Measurements from ENCODE around the gene FAM13A. TPM values are rescaled to one million over a fixed set of nuclear protein-coding genes. Genes with fewer than 3 reads are reported as not detected.

FAM13A gene
- total and polyA plus RNA-seq, 9 of the 15 experiments (the other 6 are each of a cell fraction or from before 2014, with no cell fraction given), result 11.3 to 23.3 (median 14.7) TPM

GRCh38 chr4:88775529-88775928 is 281.5 kb downstream of the FAM13A start:
- FAIRE-seq, result no peak
- H3K79me2 ChIP-seq (ENCODE audit: control insufficient read depth, insufficient read depth, low read length), result no peaks in the 10 kb centered on the region
- no peaks in the 10 kb centered on the region for H3K9me3 ChIP-seq (replicated peaks; ENCODE audit: control insufficient read depth, insufficient read depth, low read depth, low read length)
- WGBS (ENCODE audit: insufficient coverage, low coverage, missing lambda C conversion rate), result 91% methylated on average over 2 of the region's 2 CpGs
- CTCF ChIA-PET (ENCODE audit: low intra/inter-chr PET ratio), result no interaction called here
- no peaks in the 10 kb centered on the region for H3K9me1 ChIP-seq (ENCODE audit: control insufficient read depth, insufficient read depth, low read length)
- H3K27ac ChIP-seq (ENCODE audit: extremely low read depth, low read depth, low read length), result no peak overlapping the region
- H3K27me3 ChIP-seq (ENCODE audit: control insufficient read depth in 2 of 2, insufficient read depth in 2 of 2, low read length in 2 of 2), result no peaks in the 10 kb centered on the region
- no peaks in the 10 kb centered on the region for H4K20me1 ChIP-seq (replicated peaks; ENCODE audit: control insufficient read depth, insufficient read depth, low read length)
- H3K4me1 ChIP-seq (replicated peaks in 1 of 2; ENCODE audit: control insufficient read depth in 2 of 2, insufficient read depth in 2 of 2, low read length in 2 of 2), result no peaks in the 10 kb centered on the region
- H3K36me3 ChIP-seq (ENCODE audit: control insufficient read depth, insufficient read depth, low read length), result peaks cover 4% of the 10 kb centered on the region; the same call in 1 of the 3 replicates
- no peak overlapping the region for H3K4me3 ChIP-seq
- no peak for ATAC-seq
- in situ Hi-C loops (cut with MboI), result no loop called here
- H3K4me2 ChIP-seq (ENCODE audit: insufficient read depth, low read length), result no peak overlapping the region
- H3K9ac ChIP-seq (ENCODE audit: insufficient read depth in 1 of 2, low read depth in 2 of 2, low read length in 2 of 2), result no peak overlapping the region
- BruUV-seq (replicated peaks), result no TSS peak
- intact Hi-C loops (cut with micrococcal nuclease), result no loop called here
- H2AFZ ChIP-seq (ENCODE audit: low read depth, low read length), result no peak overlapping the region
- no peak for TF ChIP-seq TSC22D4 (tag; IDR thresholded peaks at IDR 0.05)
- no peak for TF ChIP-seq SRSF9 (IDR thresholded peaks at IDR 0.05; ENCODE audit: borderline replicate concordance, low read depth, low read length)
- TF ChIP-seq MYBL2 (IDR thresholded peaks at IDR 0.05; ENCODE audit: low read depth), result no peak
- TF ChIP-seq MYBL2 (CRISPR knock-in tag; IDR thresholded peaks at IDR 0.05; ENCODE audit: borderline replicate concordance), result no peak
- POLR2A ChIA-PET, result no interaction called here
- no peak for DNase-seq (ENCODE audit: extremely low read depth in 1 of 4, low spot score in 3 of 4)

GRCh38 chr4:88775026-88775425 is 282.0 kb downstream of the FAM13A start:
- Histone ChIP-seq H4K20me1 (replicated peaks; ENCODE audit: control insufficient read depth, insufficient read depth, low read length) (no peaks in the 10 kb centered on the region), H3K36me3 (ENCODE audit: control insufficient read depth, insufficient read depth, low read length) (peaks cover 4% of the 10 kb centered on the region; the same call in 1 of the 3 replicates), H2AFZ (ENCODE audit: low read depth, low read length) (no peak overlapping the region), H3K9me3 (replicated peaks; ENCODE audit: control insufficient read depth, insufficient read depth, low read depth, low read length) (no peaks in the 10 kb centered on the region), H3K4me1 (replicated peaks in 1 of 2; ENCODE audit: control insufficient read depth in 2 of 2, insufficient read depth in 2 of 2, low read length in 2 of 2) (no peaks in the 10 kb centered on the region), H3K9ac (ENCODE audit: insufficient read depth in 1 of 2, low read depth in 2 of 2, low read length in 2 of 2) (no peak overlapping the region), H3K27ac (ENCODE audit: extremely low read depth, low read depth, low read length) (no peak overlapping the region), H3K79me2 (ENCODE audit: control insufficient read depth, insufficient read depth, low read length) (no peaks in the 10 kb centered on the region), H3K4me2 (ENCODE audit: insufficient read depth, low read length) (no peak overlapping the region), H3K4me3 (no peak overlapping the region), H3K9me1 (ENCODE audit: control insufficient read depth, insufficient read depth, low read length) (no peaks in the 10 kb centered on the region), H3K27me3 (ENCODE audit: control insufficient read depth in 2 of 2, insufficient read depth in 2 of 2, low read length in 2 of 2) (no peaks in the 10 kb centered on the region)
- no TSS peak for BruUV-seq (replicated peaks)
- intact Hi-C loops (cut with micrococcal nuclease), result no loop called here
- ChIA-PET POLR2A (no interaction called here), CTCF (ENCODE audit: low intra/inter-chr PET ratio) (no interaction called here)
- no peak for ATAC-seq
- in situ Hi-C loops (cut with MboI), result no loop called here
- no peak for DNase-seq (ENCODE audit: extremely low read depth in 1 of 4, low spot score in 3 of 4)
- WGBS (ENCODE audit: insufficient coverage, low coverage, missing lambda C conversion rate), result 57% methylated on average over 1 of the region's 1 CpG
- no peak for FAIRE-seq
- TF ChIP-seq AFF4 (CRISPR knock-in tag; IDR thresholded peaks at IDR 0.05), result no peak
- no peak for TF ChIP-seq SAFB2 (IDR thresholded peaks at IDR 0.05; ENCODE audit: borderline replicate concordance, low read depth, low read length, severe bottlenecking)
- no peak for TF ChIP-seq ZNF740 (CRISPR knock-in tag; IDR thresholded peaks at IDR 0.05)
- no peak for TF ChIP-seq ZNF740 (tag; IDR thresholded peaks at IDR 0.05)
- TF ChIP-seq HNRNPUL1 (IDR thresholded peaks at IDR 0.05; ENCODE audit: low read length), result no peak
- no peak for TF ChIP-seq ARID1B (IDR thresholded peaks at IDR 0.05)

Measured in K562 (cell line).